Activated naive CD8-positive, alpha-beta T cell (primary cell): ENCODE data around the gene JAM2.
A peak's percentile ranks its signal among the peaks of the same experiment; 100 is the strongest.
"Not testable (repeated sequence)": the region's sequence is repeated elsewhere in the genome, so short reads cannot be mapped to it uniquely, and the experiment has no call there.

Source experiments
- H3K27ac Mint-ChIP-seq: one replicate; pipeline ENCODE4 v1.8.0; 2021; ENCODE audit warnings: mixed read lengths
- H3K27me3 Mint-ChIP-seq: one replicate; pipeline ENCODE4 v1.8.0; 2021; ENCODE audit warnings: mixed read lengths
- H3K36me3 Mint-ChIP-seq: one replicate; pipeline ENCODE4 v1.8.0; 2021; ENCODE audit warnings: mixed read lengths
- H3K4me1 Mint-ChIP-seq: one replicate; pipeline ENCODE4 v1.8.0; 2021; ENCODE audit warnings: low read depth, mixed read lengths
- H3K4me3 Mint-ChIP-seq: one replicate; pipeline ENCODE4 v1.8.0; 2021; ENCODE audit warnings: mild to moderate bottlenecking, mixed read lengths
- H3K9me3 Mint-ChIP-seq: one replicate; pipeline ENCODE4 v1.8.0; 2021; ENCODE audit warnings: low read depth, mixed read lengths

JAM2 gene, protein sequence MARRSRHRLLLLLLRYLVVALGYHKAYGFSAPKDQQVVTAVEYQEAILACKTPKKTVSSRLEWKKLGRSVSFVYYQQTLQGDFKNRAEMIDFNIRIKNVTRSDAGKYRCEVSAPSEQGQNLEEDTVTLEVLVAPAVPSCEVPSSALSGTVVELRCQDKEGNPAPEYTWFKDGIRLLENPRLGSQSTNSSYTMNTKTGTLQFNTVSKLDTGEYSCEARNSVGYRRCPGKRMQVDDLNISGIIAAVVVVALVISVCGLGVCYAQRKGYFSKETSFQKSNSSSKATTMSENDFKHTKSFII

DNA sequence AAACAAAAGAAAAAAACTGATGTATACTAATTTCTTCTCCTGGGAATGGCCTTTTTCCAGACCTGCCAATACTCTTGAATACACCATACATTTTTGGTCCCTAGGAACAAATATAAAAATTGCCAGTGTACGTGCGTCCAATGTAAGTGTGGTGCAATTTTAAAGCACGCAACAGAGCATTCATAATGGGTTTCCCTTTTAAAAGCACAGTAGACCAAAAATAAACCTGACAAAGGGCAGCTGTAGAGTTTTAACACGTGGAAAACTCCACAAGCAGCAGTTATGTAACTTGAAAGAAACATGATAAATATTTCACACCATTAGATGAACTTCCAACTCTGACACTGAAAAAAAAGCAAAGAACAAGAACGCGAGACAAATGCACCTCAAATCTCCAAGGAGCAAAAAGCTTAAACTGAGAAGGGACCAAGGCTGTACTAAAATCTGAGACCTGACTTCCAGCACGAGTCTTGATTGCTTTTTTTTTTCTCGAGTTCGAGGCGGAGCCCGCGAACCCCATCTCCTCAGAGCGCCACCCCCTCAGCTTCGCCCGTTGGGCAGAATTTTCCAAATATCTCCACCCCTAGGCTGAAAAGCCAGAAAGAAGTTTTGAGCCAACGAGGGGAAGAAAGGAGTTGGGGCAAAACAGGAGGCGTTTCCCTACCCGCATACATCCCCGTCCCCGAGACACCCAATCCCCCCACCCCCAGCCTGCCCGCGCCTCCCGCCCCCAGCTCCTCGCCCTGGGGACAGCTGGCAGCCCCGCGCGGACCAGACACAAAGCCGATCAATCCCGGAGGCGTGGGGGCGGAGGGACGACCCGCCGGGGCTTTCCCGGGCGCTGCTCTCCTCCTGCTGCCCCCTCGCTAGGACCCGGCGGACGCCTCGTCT is at the start of gene JAM2:
TSS of gene JAM2 (plus strand) at position 599 of the 891 bp plus-strand sequence. CDS start 564 bp downstream, outside the sequence.
- Mint-ChIP-seq H3K9me3 (no peaks in the 10 kb centered on the region), H3K27ac (no peak within 1 kb of the TSS), H3K36me3 (peaks cover 2% of the 10 kb centered on the region), H3K27me3 (peaks cover 32% of the 10 kb centered on the region), H3K4me3 (peak within 1 kb of the TSS; percentile 86), H3K4me1 (peaks cover 21% of the 10 kb centered on the region)

DNA sequence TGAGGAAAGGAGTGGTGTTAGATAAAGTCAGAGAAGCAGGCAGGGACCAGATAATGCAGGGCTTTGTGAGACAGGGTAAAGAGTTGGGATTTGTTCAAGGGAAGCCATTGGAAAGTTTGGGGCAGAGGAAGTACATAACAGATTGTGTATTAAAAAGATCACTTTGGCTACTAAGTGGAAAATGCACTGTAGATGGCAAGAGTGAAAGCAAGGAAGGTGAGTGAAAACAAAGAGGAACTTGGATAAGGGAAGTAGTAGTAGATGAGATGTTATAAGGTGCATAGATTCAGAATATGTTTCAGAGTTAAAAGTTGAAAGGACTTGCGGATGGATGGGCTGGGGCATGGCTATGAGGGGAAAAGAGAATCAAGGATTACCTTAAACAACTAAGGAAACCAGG is 49.2 kb upstream of the JAM2 start:
- no peaks in the 10 kb centered on the region for H3K9me3 Mint-ChIP-seq
- H3K36me3 Mint-ChIP-seq: peaks cover 42% of the 10 kb centered on the region
- H3K27ac Mint-ChIP-seq: peak overlapping the region; percentile 8
- H3K4me3 Mint-ChIP-seq: no peak overlapping the region
- H3K27me3 Mint-ChIP-seq: no peaks in the 10 kb centered on the region
- peaks cover 25% of the 10 kb centered on the region for H3K4me1 Mint-ChIP-seq

DNA sequence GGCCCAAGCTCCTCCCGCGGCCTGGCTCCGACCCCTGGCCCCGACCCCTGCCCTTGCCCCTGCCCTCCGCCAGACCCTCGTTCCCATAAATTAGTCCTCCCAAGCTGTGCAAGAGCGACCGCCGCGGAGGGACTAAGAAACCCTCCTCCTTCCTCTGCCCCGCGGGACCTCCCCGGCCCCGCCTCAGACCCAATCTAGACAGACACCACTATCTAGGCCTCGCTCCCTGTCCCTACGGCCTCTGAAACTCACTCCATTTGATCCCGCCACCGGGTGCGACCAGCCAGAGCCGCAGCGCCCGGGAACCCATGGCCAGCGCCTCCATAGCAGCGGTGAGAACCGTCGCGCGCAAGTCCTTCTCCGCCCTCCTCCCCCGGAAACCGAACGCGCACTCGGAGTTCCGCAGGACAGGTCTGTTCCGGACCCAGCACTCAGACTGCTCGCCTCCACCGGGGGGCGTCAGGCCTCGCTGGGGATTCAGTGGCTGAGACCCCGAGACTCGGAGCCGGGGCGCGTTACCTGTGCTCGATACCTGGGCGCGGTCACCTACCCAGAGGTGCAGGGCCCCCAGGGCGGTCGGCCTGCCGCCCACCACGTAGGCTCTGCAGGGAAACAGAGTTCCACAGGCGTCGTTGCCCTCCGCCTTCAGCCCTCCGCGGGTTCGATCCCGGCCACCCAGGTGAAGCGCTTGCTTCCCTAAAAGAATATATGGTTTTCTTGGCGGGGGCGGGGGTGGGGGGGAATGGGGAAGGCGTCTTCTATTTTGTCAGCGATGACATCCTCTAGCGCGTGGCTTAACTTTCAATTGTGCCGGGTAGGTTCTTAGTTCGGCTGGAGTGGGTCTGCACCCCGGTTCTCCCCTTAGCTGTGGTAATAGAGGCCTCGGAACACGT is 31.7 kb upstream of the JAM2 start, which contains the start of gene MRPL39:
TSS of gene MRPL39 (minus strand) at position 331 of the 893 bp plus-strand sequence. CDS start at position 325, 6 bp downstream.
- peaks cover 40% of the 10 kb centered on the region for H3K4me1 Mint-ChIP-seq

DNA sequence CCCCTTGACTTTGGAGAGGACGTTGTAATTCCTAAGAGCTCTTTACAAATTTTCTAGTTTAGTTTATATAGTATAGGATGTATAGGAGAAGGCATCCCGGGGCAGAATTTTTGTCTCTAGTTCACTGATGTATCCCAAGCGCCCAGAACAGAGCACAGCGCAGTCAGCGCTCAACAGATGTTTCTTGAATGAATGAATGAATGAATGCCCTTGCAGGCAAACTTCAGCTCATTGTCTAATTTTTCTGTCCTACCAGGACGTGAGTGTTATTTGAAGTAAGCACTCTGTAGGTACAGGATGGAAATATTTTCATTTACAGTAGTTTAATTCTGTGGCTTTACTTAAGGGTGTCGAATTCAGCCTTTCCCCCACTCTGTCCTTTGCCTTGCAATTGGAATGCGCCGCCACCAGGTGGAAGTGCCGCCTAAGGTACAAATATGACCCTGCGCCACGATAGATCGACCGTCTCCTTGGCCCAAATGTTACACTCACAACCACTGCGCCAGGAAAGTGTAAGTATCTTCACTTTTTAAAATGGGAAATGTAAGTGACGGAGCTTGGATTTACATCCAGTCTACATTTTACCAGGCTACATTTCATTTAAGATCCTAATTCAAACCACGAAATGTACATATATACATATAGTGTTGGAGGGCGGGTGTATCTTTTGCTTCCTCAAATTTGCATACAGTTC is 30.9 kb upstream of the JAM2 start:
- peak overlapping the region; percentile 100 for H3K4me3 Mint-ChIP-seq
- peaks cover 35% of the 10 kb centered on the region for H3K4me1 Mint-ChIP-seq
- H3K27ac Mint-ChIP-seq: peak overlapping the region; percentile 70

More for the DNA sequence above, 31.7 kb upstream of the JAM2 start, which contains the start of gene MRPL39:
- Mint-ChIP-seq H3K9me3 (no peaks in the 10 kb centered on the region), H3K27ac (peak within 1 kb of the TSS; percentile 100), H3K36me3 (no peaks in the 10 kb centered on the region), H3K27me3 (no peaks in the 10 kb centered on the region), H3K4me3 (peak within 1 kb of the TSS; percentile 100)

DNA sequence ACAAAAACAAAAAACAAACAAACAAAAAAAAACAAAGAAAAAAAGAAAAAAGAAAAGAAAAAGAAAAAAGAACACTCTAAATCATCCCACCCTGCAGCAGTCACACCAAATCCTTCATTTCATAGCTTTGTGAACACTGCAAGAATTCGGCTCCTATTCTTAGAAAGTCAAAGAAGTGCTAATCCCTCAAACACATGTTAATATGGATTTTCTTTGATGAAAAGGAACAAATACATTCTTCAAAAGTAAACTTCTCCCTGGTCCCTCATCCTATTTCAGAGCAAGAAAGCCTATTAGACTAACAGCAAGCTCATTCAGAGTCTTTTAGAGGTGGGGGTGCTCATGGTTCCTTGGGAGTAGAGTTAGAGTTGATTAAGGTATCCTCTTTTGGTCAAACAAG is 24.6 kb upstream of the JAM2 start:
- H3K4me3 Mint-ChIP-seq: no peak overlapping the region
- H3K4me1 Mint-ChIP-seq: no peaks in the 10 kb centered on the region
- no peaks in the 10 kb centered on the region for H3K27me3 Mint-ChIP-seq
- no peak overlapping the region for H3K27ac Mint-ChIP-seq
- peaks cover 3% of the 10 kb centered on the region for H3K36me3 Mint-ChIP-seq
- no peaks in the 10 kb centered on the region for H3K9me3 Mint-ChIP-seq

More for the DNA sequence above, 30.9 kb upstream of the JAM2 start:
- Mint-ChIP-seq H3K27me3 (no peaks in the 10 kb centered on the region), H3K9me3 (no peaks in the 10 kb centered on the region), H3K36me3 (no peaks in the 10 kb centered on the region)

DNA sequence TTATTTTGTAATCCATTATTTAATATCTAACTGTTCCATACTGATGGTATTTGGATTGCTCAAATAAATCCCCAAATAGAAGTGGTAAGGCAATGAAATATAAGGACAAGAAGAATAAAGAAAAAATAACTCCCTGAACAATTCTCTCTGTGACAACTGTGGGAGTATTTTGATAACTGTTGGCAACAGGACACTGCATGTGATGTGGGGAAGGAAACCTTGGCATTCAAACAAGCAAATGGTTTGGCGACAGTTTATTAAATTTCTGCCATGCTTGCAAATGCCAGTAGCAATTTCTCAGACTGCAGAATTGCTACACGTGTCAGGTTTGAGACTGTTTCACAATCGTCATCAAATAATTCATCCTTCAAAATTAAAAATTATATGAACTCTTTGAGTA is 23.2 kb upstream of the JAM2 start:
- Mint-ChIP-seq H3K27ac (no peak overlapping the region), H3K9me3 (no peaks in the 10 kb centered on the region), H3K36me3 (peaks cover 3% of the 10 kb centered on the region), H3K27me3 (no peaks in the 10 kb centered on the region), H3K4me3 (no peak overlapping the region), H3K4me1 (no peaks in the 10 kb centered on the region)

DNA sequence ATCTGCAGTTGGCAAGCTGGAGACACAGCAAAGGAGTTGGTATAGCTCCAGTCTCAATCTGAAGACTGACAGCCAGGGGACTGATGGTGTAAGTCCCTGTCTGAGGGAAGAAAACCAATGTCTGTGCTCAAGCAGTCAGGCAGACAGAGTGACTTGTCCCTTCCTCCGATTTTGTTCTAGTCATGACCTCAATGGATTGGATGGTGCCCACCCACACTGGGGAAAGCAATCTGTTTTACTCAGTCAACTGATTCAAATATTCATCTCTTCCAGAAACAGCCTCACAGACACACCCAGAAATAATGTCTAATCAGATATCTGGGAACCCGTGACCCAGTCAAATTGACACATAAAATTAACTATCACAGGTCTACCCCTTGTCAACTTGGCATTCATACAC is 19.9 kb upstream of the JAM2 start:
- Mint-ChIP-seq H3K36me3 (peaks cover 3% of the 10 kb centered on the region), H3K4me1 (no peaks in the 10 kb centered on the region), H3K4me3 (no peak overlapping the region), H3K27me3 (no peaks in the 10 kb centered on the region), H3K27ac (no peak overlapping the region), H3K9me3 (no peaks in the 10 kb centered on the region)

DNA sequence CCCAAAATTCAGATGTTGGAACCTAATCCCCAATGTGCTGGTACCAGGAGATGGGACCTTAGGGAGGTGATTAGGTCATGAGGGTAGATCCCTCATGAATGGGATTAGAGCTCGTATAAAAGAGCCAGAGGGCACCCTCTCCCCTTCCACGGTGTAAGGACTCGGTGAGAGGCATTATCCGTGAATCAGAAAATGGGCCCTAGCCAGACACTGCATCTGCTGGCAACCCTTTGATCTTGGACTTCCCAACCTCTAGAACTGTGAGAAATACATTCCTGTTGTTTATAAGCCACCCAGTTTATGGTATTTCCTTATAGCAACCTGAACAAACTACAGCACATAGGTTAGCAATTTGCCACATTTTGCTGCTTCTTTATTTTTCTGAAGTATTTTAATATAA is 14.5 kb upstream of the JAM2 start:
- H3K4me1 Mint-ChIP-seq: no peaks in the 10 kb centered on the region
- H3K4me3 Mint-ChIP-seq: no peak overlapping the region
- no peaks in the 10 kb centered on the region for H3K36me3 Mint-ChIP-seq
- H3K9me3 Mint-ChIP-seq: no peaks in the 10 kb centered on the region
- H3K27ac Mint-ChIP-seq: no peak overlapping the region
- H3K27me3 Mint-ChIP-seq: no peaks in the 10 kb centered on the region

DNA sequence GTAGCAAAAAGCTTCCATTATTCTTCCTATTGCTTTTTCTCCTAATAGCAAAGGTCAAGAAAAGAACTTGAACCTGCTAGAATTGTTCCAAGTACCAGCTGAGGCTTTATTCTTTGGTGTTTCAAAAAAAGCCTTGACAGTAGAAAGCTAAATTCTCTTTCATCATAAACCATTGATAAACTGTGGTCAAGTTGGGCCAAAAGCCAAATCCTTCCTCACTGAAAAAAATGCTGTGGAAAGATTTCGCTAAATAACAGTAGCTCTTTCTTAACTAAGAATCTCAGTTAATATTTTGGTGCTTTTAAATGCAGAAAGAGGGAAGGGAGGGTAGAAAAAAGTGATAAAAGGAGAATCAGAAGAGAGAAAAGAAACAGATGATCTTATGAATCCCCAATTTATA is 14.0 kb upstream of the JAM2 start:
- H3K4me1 Mint-ChIP-seq: no peaks in the 10 kb centered on the region
- H3K9me3 Mint-ChIP-seq: no peaks in the 10 kb centered on the region
- H3K27me3 Mint-ChIP-seq: no peaks in the 10 kb centered on the region
- H3K36me3 Mint-ChIP-seq: no peaks in the 10 kb centered on the region
- H3K4me3 Mint-ChIP-seq: no peak overlapping the region
- H3K27ac Mint-ChIP-seq: no peak overlapping the region

DNA sequence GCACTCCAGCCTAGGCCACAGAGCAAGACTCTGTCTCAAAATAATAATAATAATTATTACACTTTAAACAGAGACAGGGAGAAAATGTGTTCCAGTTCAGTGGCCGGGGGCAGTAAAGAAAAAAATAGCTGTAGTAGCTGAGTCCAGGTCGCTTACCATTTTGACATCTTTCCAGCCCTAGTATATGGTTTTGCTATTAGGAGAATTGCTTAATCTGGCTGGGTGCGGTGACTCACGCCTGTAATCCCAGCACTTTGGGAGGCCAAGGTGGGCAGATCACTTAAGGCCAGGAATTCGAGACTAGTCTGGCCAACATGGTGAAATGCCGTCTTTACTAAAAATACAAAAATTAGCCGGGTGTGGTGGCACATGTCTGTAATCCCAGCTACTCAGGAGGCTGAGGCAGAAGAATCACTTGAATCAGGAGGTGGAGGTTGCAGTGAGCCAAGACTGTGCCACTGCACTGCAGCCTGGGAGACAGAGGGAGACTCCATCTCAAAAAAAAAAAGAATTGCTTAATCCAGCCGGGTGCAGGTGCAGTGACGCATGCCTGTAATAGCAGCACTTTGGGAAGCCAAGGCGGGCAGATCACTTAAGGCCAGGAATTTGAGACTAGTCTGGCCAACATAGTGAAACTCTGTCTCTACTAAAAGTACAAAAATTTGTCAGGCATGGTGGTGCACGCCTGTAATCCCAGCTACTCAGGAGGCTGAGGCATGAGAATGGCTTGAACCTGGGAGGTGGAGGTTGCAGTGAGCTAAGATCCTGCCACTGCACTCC is 13.1 kb upstream of the JAM2 start:
- not testable (repeated sequence) for H3K9me3 Mint-ChIP-seq, H3K27me3 Mint-ChIP-seq, H3K4me1 Mint-ChIP-seq, H3K36me3 Mint-ChIP-seq, H3K27ac Mint-ChIP-seq, H3K4me3 Mint-ChIP-seq

DNA sequence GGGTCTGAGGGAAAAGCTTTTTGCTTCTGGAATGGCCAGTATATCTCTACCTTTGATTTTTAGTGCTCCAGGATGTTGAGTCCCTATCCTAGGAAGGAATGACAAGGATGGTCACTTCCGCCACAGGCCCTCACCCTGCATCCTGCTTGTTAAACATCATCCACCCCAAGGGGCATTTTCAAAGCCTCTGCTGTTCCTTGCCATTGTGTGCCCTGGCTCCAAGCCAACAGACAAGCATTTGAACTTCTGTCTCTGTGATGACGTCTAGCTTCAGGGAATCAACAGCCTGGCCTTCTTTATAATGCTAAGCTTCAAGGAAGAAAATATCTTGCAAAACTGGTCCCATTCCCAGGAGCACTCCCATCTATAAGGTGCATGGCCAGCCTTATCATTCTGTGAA is 12.3 kb upstream of the JAM2 start:
- H3K27me3 Mint-ChIP-seq: no peaks in the 10 kb centered on the region
- no peaks in the 10 kb centered on the region for H3K9me3 Mint-ChIP-seq
- H3K27ac Mint-ChIP-seq: no peak overlapping the region
- H3K4me1 Mint-ChIP-seq: no peaks in the 10 kb centered on the region
- H3K36me3 Mint-ChIP-seq: no peaks in the 10 kb centered on the region
- H3K4me3 Mint-ChIP-seq: no peak overlapping the region

DNA sequence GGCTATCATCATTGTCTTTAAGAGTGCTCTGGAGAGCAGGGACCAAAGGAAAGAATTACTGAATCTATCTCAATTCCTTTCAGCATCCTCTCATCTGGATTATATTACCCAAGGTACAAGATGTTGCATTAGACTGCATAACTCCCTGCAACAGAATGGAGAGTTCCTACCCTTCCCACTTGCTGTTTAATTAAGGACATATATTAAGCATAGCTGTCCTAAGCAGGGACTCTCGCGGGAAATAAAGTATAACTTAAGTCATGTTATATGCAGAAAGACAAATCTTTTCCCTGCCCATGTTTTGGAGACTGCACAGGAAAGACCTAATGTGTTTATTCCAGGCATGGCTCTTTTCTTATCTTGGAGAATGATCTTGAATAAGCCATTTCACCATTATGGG is 6.8 kb upstream of the JAM2 start:
- no peak overlapping the region for H3K4me3 Mint-ChIP-seq
- peaks cover 14% of the 10 kb centered on the region for H3K27me3 Mint-ChIP-seq
- H3K4me1 Mint-ChIP-seq: no peaks in the 10 kb centered on the region
- no peaks in the 10 kb centered on the region for H3K9me3 Mint-ChIP-seq
- H3K27ac Mint-ChIP-seq: no peak overlapping the region
- H3K36me3 Mint-ChIP-seq: peaks cover 2% of the 10 kb centered on the region

DNA sequence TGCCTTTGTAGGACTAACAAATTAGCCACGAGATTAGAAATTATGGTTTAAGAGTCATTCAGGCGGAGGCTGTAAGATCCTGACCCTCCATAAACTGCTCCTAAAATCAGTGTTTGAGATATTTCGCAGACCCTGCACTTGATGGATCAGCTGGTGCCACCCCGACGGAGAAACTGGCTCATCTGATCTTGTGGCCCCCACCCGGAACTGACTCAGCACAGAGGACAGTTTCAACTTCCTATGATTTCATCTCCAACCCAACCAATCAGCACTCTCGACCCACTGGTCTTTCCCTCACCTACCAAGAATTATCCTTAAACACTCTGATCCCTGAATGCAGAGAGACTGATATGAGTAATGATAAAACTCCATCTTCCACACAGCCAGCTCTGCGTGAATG is 3.7 kb upstream of the JAM2 start:
- Mint-ChIP-seq H3K9me3 (no peaks in the 10 kb centered on the region), H3K36me3 (peaks cover 2% of the 10 kb centered on the region), H3K27me3 (peaks cover 27% of the 10 kb centered on the region), H3K4me3 (no peak overlapping the region), H3K27ac (no peak overlapping the region), H3K4me1 (peaks cover 14% of the 10 kb centered on the region)
